Measurements from ENCODE around the gene STAT5B. TPM values are rescaled to one million over a fixed set of nuclear protein-coding genes. Genes with fewer than 3 reads are reported as not detected.

Gene STAT5B
- total and polyA plus RNA-seq, 9 of the 15 experiments (the other 6 are each of a cell fraction or from before 2014, with no cell fraction given): 20.8 to 176 (median 92.4) TPM

- TF ChIP-seq FUS (optimal IDR thresholded peaks at IDR 0.05; ENCODE audit: low read depth, low read length): no peak
- TF ChIP-seq CBFB (CRISPR knock-in tag; IDR thresholded peaks at IDR 0.05): no peak
- no peak for TF ChIP-seq ZKSCAN3 (CRISPR knock-in tag; IDR thresholded peaks at IDR 0.05)
- no peak for TF ChIP-seq PYGO2 (tag; IDR thresholded peaks at IDR 0.05)
- TF ChIP-seq ZNF384 (IDR thresholded peaks at IDR 0.05; ENCODE audit: low read depth, low read length): no peak
- TF ChIP-seq C11orf30 (IDR thresholded peaks at IDR 0.05; ENCODE audit: low read depth): no peak
- TF ChIP-seq CSDE1 (IDR thresholded peaks at IDR 0.05): no peak
- peak; percentile 91 for TF ChIP-seq L3MBTL2 (IDR thresholded peaks at IDR 0.05)
- TF ChIP-seq SFPQ (IDR thresholded peaks at IDR 0.05; ENCODE audit: low read depth, low read length): no peak
- TF ChIP-seq ZNF76 (CRISPR knock-in tag; IDR thresholded peaks at IDR 0.05; ENCODE audit: borderline replicate concordance): peak; percentile 62; the same call in 1 of the 2 replicates
- no peak for TF ChIP-seq SMAD3 (CRISPR knock-in tag; conservative IDR thresholded peaks at IDR 0.05)
- TF ChIP-seq MAFF (IDR thresholded peaks at IDR 0.05; ENCODE audit: low read length): no peak
- TF ChIP-seq TBL1XR1 (IDR thresholded peaks at IDR 0.05; ENCODE audit: low read length in 2 of 2): no peak
- TF ChIP-seq EP400 (IDR thresholded peaks at IDR 0.05): no peak
- no peak for TF ChIP-seq TCF7 (IDR thresholded peaks at IDR 0.05; ENCODE audit: borderline replicate concordance)
- TF ChIP-seq ZC3H4 (CRISPR knock-in tag; IDR thresholded peaks at IDR 0.05; ENCODE audit: borderline replicate concordance): no peak
- TF ChIP-seq SAFB2 (IDR thresholded peaks at IDR 0.05; ENCODE audit: borderline replicate concordance, low read depth, low read length, severe bottlenecking): no peak
- no peak for TF ChIP-seq NCOA4 (IDR thresholded peaks at IDR 0.05; ENCODE audit: partially characterized antibody)
- TF ChIP-seq HMG20B (CRISPR knock-in tag; IDR thresholded peaks at IDR 0.05): no peak
- no peak for TF ChIP-seq MBD1 (CRISPR knock-in tag; IDR thresholded peaks at IDR 0.05)
- TF ChIP-seq CTCFL (IDR thresholded peaks at IDR 0.05; ENCODE audit: borderline replicate concordance, insufficient read depth, low read depth, low read length, poor library complexity, severe bottlenecking): peak; percentile 52
- TF ChIP-seq MYNN (IDR thresholded peaks at IDR 0.05): no peak
- TF ChIP-seq MYNN (CRISPR knock-in tag; IDR thresholded peaks at IDR 0.05): no peak
- TF ChIP-seq CEBPG (CRISPR knock-in tag; IDR thresholded peaks at IDR 0.05): no peak
- no peak for TF ChIP-seq CEBPG (tag; conservative IDR thresholded peaks at IDR 0.05 in 1 of 2, IDR thresholded peaks at IDR 0.05 in 1 of 2)
Observed at GRCh38 chr17:42309986-42310786, 34.0 kb upstream of the STAT5B start (continued).

Measured in K562 (cell line).